H9 (cell line): ENCODE measurements around the gene CCT6A. TPM values are rescaled to one million over a fixed set of nuclear protein-coding genes. Genes with fewer than 3 reads are reported as not detected.
A peak's percentile ranks its signal among the peaks of the same experiment; 100 is the strongest.
"Not testable (repeated sequence)": the region's sequence is repeated elsewhere in the genome, so short reads cannot be mapped to it uniquely, and the experiment has no call there.

Source experiments
- DNase-seq: peaks from one replicate; pipeline ENCODE4 v3.0.0-alpha.2; 2017
- H2AFZ ChIP-seq: one replicate; pipeline ENCODE4 v1.6.1; 2013; ENCODE audit warnings: mild to moderate bottlenecking, low read length, control low read depth, moderate library complexity
- H2AK5ac ChIP-seq: 2 replicates; pipeline ENCODE4 v1.6.1; 2013; ENCODE audit warnings: low read length, control low read depth, mixed read lengths; ENCODE audit not compliant: insufficient read length
- H2BK120ac ChIP-seq: one replicate; pipeline ENCODE4 v1.6.1; 2013; ENCODE audit warnings: low read depth, mild to moderate bottlenecking, low read length, control low read depth, inconsistent platforms; ENCODE audit not compliant: poor library complexity, severe bottlenecking
- H2BK12ac ChIP-seq: 2 replicates; pipeline ENCODE4 v1.6.1; 2013; ENCODE audit warnings: low read length, control low read depth, mixed read lengths, low read depth; ENCODE audit not compliant: insufficient read length
- H2BK15ac ChIP-seq: 2 replicates; pipeline ENCODE4 v1.6.1; 2013; ENCODE audit warnings: low read depth, low read length, control low read depth
- H2BK20ac ChIP-seq: one replicate; pipeline ENCODE4 v1.6.1; 2013; ENCODE audit warnings: low read depth, mild to moderate bottlenecking, low read length, control low read depth, inconsistent platforms; ENCODE audit not compliant: poor library complexity, severe bottlenecking
- H2BK5ac ChIP-seq: 2 replicates; pipeline ENCODE4 v1.6.1; 2013; ENCODE audit warnings: low read length, control low read depth, mixed read lengths; ENCODE audit not compliant: insufficient read length
- H3K14ac ChIP-seq: 2 replicates; pipeline ENCODE4 v1.6.1; 2013; ENCODE audit warnings: low read length, control low read depth; ENCODE audit not compliant: insufficient read depth
- H3K18ac ChIP-seq: 2 replicates; pipeline ENCODE4 v1.6.1; 2013; ENCODE audit warnings: low read depth, mild to moderate bottlenecking, mixed read lengths, low read length, control low read depth; ENCODE audit not compliant: insufficient read length
- H3K23ac ChIP-seq: 2 replicates; pipeline ENCODE4 v1.6.1; 2013; ENCODE audit warnings: low read length, control low read depth, mixed read lengths, low read depth; ENCODE audit not compliant: insufficient read length
- H3K23me2 ChIP-seq: 2 replicates; pipeline ENCODE4 v1.6.1; 2013; ENCODE audit warnings: low read depth, mild to moderate bottlenecking, mixed read lengths, low read length, control low read depth; ENCODE audit not compliant: insufficient read length, poor library complexity, severe bottlenecking
- H3K27ac ChIP-seq: 2 replicates; pipeline ENCODE4 v1.5.1; 2013; ENCODE audit warnings: low read length, control low read depth, mixed read lengths, low read depth; ENCODE audit not compliant: insufficient read length
- H3K27me3 ChIP-seq: 2 replicates; pipeline ENCODE4 v1.6.1; 2013; ENCODE audit warnings: low read length, control low read depth, inconsistent platforms; ENCODE audit not compliant: insufficient read depth
- H3K4ac ChIP-seq: 2 replicates; pipeline ENCODE4 v1.6.1; 2013; ENCODE audit warnings: low read depth, mild to moderate bottlenecking, control low read depth, inconsistent platforms, low read length, moderate library complexity
- H3K4me1 ChIP-seq: 2 replicates; pipeline ENCODE4 v1.6.1; 2013; ENCODE audit warnings: low read length, control low read depth, inconsistent platforms; ENCODE audit not compliant: insufficient read depth
- H3K4me2 ChIP-seq: 2 replicates; pipeline ENCODE4 v1.6.1; 2013; ENCODE audit warnings: low read length, control low read depth, mixed read lengths; ENCODE audit not compliant: insufficient read length, insufficient read depth
- H3K56ac ChIP-seq: 2 replicates; pipeline ENCODE4 v1.6.1; 2013; ENCODE audit warnings: low read depth, mild to moderate bottlenecking, mixed read lengths, low read length, control low read depth; ENCODE audit not compliant: insufficient read length
- H3K79me1 ChIP-seq: 2 replicates; pipeline ENCODE4 v1.6.1; 2013; ENCODE audit warnings: low read depth, mild to moderate bottlenecking, moderate library complexity, low read length, control low read depth, inconsistent platforms; ENCODE audit not compliant: insufficient read depth, poor library complexity, severe bottlenecking
- H3K79me2 ChIP-seq: 2 replicates; pipeline ENCODE4 v1.6.1; 2013; ENCODE audit warnings: low read length, control low read depth, inconsistent platforms; ENCODE audit not compliant: insufficient read depth
- H3K9ac ChIP-seq: 2 replicates; pipeline ENCODE4 v1.6.1; 2013; ENCODE audit warnings: low read length, control low read depth, mixed read lengths; ENCODE audit not compliant: insufficient read length; ENCODE audit errors: extremely low read depth
- H3K9me3 ChIP-seq: one replicate; pipeline ENCODE4 v1.6.1; 2013; ENCODE audit warnings: low read depth, low read length, inconsistent platforms; ENCODE audit not compliant: control insufficient read depth
- H3T11ph ChIP-seq: one replicate; pipeline ENCODE4 v1.6.1; 2013; ENCODE audit warnings: mild to moderate bottlenecking, low read length, control low read depth, inconsistent platforms
- H4K20me1 ChIP-seq: one replicate; pipeline ENCODE4 v1.6.1; 2013; ENCODE audit not compliant: control insufficient read depth, insufficient read length, insufficient read depth
- H4K5ac ChIP-seq: 2 replicates; pipeline ENCODE4 v1.6.1; 2013; ENCODE audit warnings: low read depth, mild to moderate bottlenecking, mixed read lengths, low read length, control low read depth; ENCODE audit not compliant: insufficient read length
- H4K8ac ChIP-seq: replicated peaks from 2 replicates; pipeline ENCODE4 v1.6.1; 2013; ENCODE audit warnings: low read length, control low read depth, mixed read lengths, low read depth; ENCODE audit not compliant: insufficient read length
- H4K91ac ChIP-seq: 2 replicates; pipeline ENCODE4 v1.6.1; 2013; ENCODE audit warnings: low read depth, mild to moderate bottlenecking, moderate library complexity, mixed read lengths, low read length, control low read depth; ENCODE audit not compliant: insufficient read length
- H3K27ac Mint-ChIP-seq, 3 experiments: 2 replicates in 2 of 3; 3 replicates in 1 of 3; pipeline ENCODE4 v1.8.0; 2020 to 2021; ENCODE audit warnings: mixed read lengths in 3 of 3, mild to moderate bottlenecking in 1 of 3, moderate library complexity in 1 of 3
- H3K27me3 Mint-ChIP-seq: 2 replicates; pipeline ENCODE4 v1.8.0; 2021; ENCODE audit warnings: low read depth, mild to moderate bottlenecking, moderate library complexity, mixed read lengths
- H3K36me3 Mint-ChIP-seq, 3 experiments: 2 replicates in 2 of 3; 3 replicates in 1 of 3; pipeline ENCODE4 v1.8.0; 2020 to 2021; ENCODE audit warnings: low read depth in 3 of 3, mixed read lengths in 3 of 3; ENCODE audit not compliant: insufficient read depth in 1 of 3
- H3K4me1 Mint-ChIP-seq, 2 experiments: 2 replicates each; pipeline ENCODE4 v1.8.0; 2020; ENCODE audit warnings: mixed read lengths in 2 of 2
- H3K4me3 Mint-ChIP-seq, 2 experiments: 2 replicates in 1 of 2; 3 replicates in 1 of 2; pipeline ENCODE4 v1.8.0; 2020 to 2021; ENCODE audit warnings: mild to moderate bottlenecking in 2 of 2, mixed read lengths in 2 of 2, moderate library complexity in 1 of 2
- H3K9me3 Mint-ChIP-seq, 2 experiments: 2 replicates in 1 of 2; 3 replicates in 1 of 2; pipeline ENCODE4 v1.8.0; 2020; ENCODE audit warnings: mild to moderate bottlenecking in 2 of 2, mixed read lengths in 2 of 2, moderate library complexity in 1 of 2
- CTCF ChIP-seq: fragments of 200-600 bp; sonication (generic); conservative IDR thresholded peaks from 3 replicates; pipeline ENCODE4 v1.8.0; 2021; ENCODE audit warnings: antibody characterized with exemption, mild to moderate bottlenecking
- WGBS: extraction: QIAGEN DNeasy Blood & Tissue Kit; methylation state at CpG from one replicate; pipeline ENCODE4 v1.1.7; 2013; ENCODE audit warnings: missing lambda C conversion rate, low lambda C conversion rate, mixed read lengths; ENCODE audit not compliant: insufficient read length; ENCODE audit errors: extremely low coverage; 5-methylcytosine and 5-hydroxymethylcytosine counted together
- total RNA-seq: library from RNA; stranded (reverse); gene quantifications from 2 replicates; pipeline ENCODE4 v1.2.1, GENCODE V29; 2021

The CCT6A gene
- total RNA-seq, 1 experiment from 2014 or later = 303 TPM

GRCh38 chr7:56063882-56064625 is 12.5 kb downstream of the CCT6A start, which contains the start of gene SUMF2:
Gene SUMF2, plus strand, starts transcription at chr7:56064286. Its CDS starts 26 bp downstream, at chr7:56064312.
- H3K23me2 ChIP-seq = no peaks in the 10 kb centered on the region
- H3K4me1 Mint-ChIP-seq = peaks cover 7 to 13% of the 10 kb centered on the region in 2 experiments
- peaks cover 36 to 62% (median 54%) of the 10 kb centered on the region in 3 experiments for H3K36me3 Mint-ChIP-seq
- TF ChIP-seq CTCF = peak; percentile 34; the same call in 2 of the 3 replicates
- H4K8ac ChIP-seq = no peak within 1 kb of the TSS
- DNase-seq = peak; percentile 93
- H3K4me1 ChIP-seq = no peaks in the 10 kb centered on the region
- no peaks in the 10 kb centered on the region for H3K9me3 ChIP-seq
- no peak within 1 kb of the TSS for H2BK5ac ChIP-seq
- H4K91ac ChIP-seq = no peak within 1 kb of the TSS
- no peak within 1 kb of the TSS for H3K56ac ChIP-seq
- H2BK12ac ChIP-seq = no peak within 1 kb of the TSS
- no peak within 1 kb of the TSS for H3K4ac ChIP-seq
- peaks cover 2% of the 10 kb centered on the region for H3K79me1 ChIP-seq
- peak within 1 kb of the TSS; percentile 42 for H3K4me2 ChIP-seq
- no peak within 1 kb of the TSS for H3K27ac ChIP-seq
- no peak within 1 kb of the TSS for H2AFZ ChIP-seq
- H3K14ac ChIP-seq = peak within 1 kb of the TSS; percentile 81; the same call in 1 of the 2 replicates
- no CpG with 5 or more reads among the region's 49 CpGs for WGBS
- H3T11ph ChIP-seq = no peak within 1 kb of the TSS
- H4K20me1 ChIP-seq = no peaks in the 10 kb centered on the region
- H3K27me3 ChIP-seq = no peaks in the 10 kb centered on the region
- no peaks in the 10 kb centered on the region for H3K27me3 Mint-ChIP-seq
- H2BK15ac ChIP-seq = no peak within 1 kb of the TSS
- no peak within 1 kb of the TSS for H2BK20ac ChIP-seq
- H3K27ac Mint-ChIP-seq = peak within 1 kb of the TSS; percentile 73 to 97 (median 77); a peak in 6 of 7 replicates
- peak within 1 kb of the TSS; percentile 88 to 91 for H3K4me3 Mint-ChIP-seq
- no peak within 1 kb of the TSS for H2AK5ac ChIP-seq
- peak within 1 kb of the TSS; percentile 76 for H3K9ac ChIP-seq
- H3K23ac ChIP-seq = no peak within 1 kb of the TSS
- no peaks in the 10 kb centered on the region; the same call in 1 of the 2 replicates for H3K79me2 ChIP-seq
- H3K9me3 Mint-ChIP-seq = peaks cover 0 to 2% of the 10 kb centered on the region in 2 experiments; a peak in 1 of 5 replicates
- no peak within 1 kb of the TSS for H3K18ac ChIP-seq
- no peak within 1 kb of the TSS for H4K5ac ChIP-seq
- H2BK120ac ChIP-seq = no peak within 1 kb of the TSS

- not testable (repeated sequence) for H4K20me1 ChIP-seq, H2AK5ac ChIP-seq, H4K8ac ChIP-seq, H3K18ac ChIP-seq, H2BK5ac ChIP-seq, H2BK20ac ChIP-seq, H3K4me3 Mint-ChIP-seq, H3K79me1 ChIP-seq, H4K5ac ChIP-seq, H3K9me3 Mint-ChIP-seq, H3K27ac ChIP-seq, H3K9me3 ChIP-seq, H2AFZ ChIP-seq, H2BK120ac ChIP-seq, H3T11ph ChIP-seq, H3K4me1 ChIP-seq, H2BK15ac ChIP-seq, H3K14ac ChIP-seq, H4K91ac ChIP-seq, H3K4ac ChIP-seq, H3K27me3 ChIP-seq, H2BK12ac ChIP-seq, H3K79me2 ChIP-seq, H3K23ac ChIP-seq, H3K56ac ChIP-seq, H3K27me3 Mint-ChIP-seq, H3K4me2 ChIP-seq, H3K9ac ChIP-seq, H3K23me2 ChIP-seq, DNase-seq, H3K27ac Mint-ChIP-seq
- no CpG with 5 or more reads among the region's 13 CpGs for WGBS
- Mint-ChIP-seq H3K36me3 (peaks cover 31 to 54% (median 46%) of the 10 kb centered on the region in 3 experiments), H3K4me1 (peaks cover 7 to 13% of the 10 kb centered on the region in 2 experiments)
These were observed 14.8 kb downstream of the CCT6A start for GRCh38 chr7:56066376-56066775.
